Measurements from ENCODE around the gene RNF135. TPM values are rescaled to one million over a fixed set of nuclear protein-coding genes. Genes with fewer than 3 reads are reported as not detected.
"Not testable (repeated sequence)": the region's sequence is repeated elsewhere in the genome, so short reads cannot be mapped to it uniquely, and the experiment has no call there.

RNF135 gene
- total RNA-seq, 1 donor from 2014 or later, result 23.8 TPM

DNA sequence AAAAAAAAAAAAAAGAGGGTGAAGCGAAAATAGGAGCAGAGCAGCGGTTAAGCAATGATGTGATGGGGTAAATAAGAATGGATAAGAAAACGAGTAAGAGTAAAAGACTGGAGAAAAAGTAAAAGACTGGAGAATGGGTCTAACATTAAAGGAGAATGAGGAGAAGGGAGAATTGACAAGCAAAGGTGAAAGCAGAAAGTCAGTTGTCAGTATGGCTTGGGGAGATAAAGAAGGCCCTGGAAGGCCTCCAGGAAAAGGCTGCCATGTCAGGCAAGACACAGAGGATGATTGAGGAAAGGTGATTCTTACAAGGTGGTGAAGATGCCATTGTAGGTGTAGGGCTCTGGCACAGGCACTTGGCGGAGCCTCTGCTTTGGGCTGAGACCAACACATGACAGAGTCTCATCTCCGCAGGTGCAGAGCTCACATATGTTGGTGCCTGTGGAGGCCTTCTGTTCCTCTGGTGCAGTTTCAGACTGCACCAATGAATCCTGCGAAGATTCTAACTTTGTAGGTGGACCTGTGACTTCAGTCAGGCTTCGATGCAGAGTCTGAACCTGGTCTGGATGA lies 76.1 kb downstream of the RNF135 start:
- ATAC-seq; intact Hi-C loops (cut with DNase I); DNase-seq (ENCODE audit: low spot score): not testable (repeated sequence)

GRCh38 chr17:31048142-31048541 lies 77.3 kb downstream of the RNF135 start:
- ATAC-seq, result no peak
- no peak for DNase-seq (ENCODE audit: low spot score)
- intact Hi-C loops (cut with DNase I), result no loop called here

GRCh38 chr17:31048780-31049179 lies 77.9 kb downstream of the RNF135 start:
- DNase-seq (ENCODE audit: low spot score) (no peak), ATAC-seq (no peak)
- intact Hi-C loops (cut with DNase I), result no loop called here

Other genes starting within 250 kb of the RNF135 start
- 15.5 TPM for gene CRLF3, start 146.3 kb upstream of the RNF135 start, total RNA-seq
- gene ATAD5, start 139.1 kb upstream of the RNF135 start, total RNA-seq, result 1.5 TPM
- gene TEFM, start 64.8 kb upstream of the RNF135 start, total RNA-seq, result 16.4 TPM
- gene ADAP2, start 49.1 kb upstream of the RNF135 start, total RNA-seq, result 26.9 TPM
- 106 TPM for gene NF1, start 123.9 kb downstream of the RNF135 start, total RNA-seq

Measured in sciatic nerve (tissue), 2 donors.